Measurements from ENCODE around the gene THEM4.

GRCh38 chr1:151908228-151908691 is 1.1 kb downstream of the THEM4 start:
- TF ChIP-seq CTCF (IDR thresholded peaks at IDR 0.05) (peak in 1 of 12 donors; percentile 10), POLR2A (IDR thresholded peaks at IDR 0.05) (no peak)

Measured in heart left ventricle (tissue), 13 donors.